Stimulated activated CD8-positive, alpha-beta memory T cell treated with anti-CD3 and anti-CD28 coated beads, Interleukin-4, amount 100 ng/mL, for 4 hours (primary cell): ENCODE results near the gene BOC.

Source experiments
- DNase-seq, 2 donors: peaks; one replicate each; pipeline ENCODE4 v3.0.0-alpha.2; 2020; ENCODE audit warnings: low read depth in 2 of 2, low spot score in 1 of 2

Gene BOC

DNA sequence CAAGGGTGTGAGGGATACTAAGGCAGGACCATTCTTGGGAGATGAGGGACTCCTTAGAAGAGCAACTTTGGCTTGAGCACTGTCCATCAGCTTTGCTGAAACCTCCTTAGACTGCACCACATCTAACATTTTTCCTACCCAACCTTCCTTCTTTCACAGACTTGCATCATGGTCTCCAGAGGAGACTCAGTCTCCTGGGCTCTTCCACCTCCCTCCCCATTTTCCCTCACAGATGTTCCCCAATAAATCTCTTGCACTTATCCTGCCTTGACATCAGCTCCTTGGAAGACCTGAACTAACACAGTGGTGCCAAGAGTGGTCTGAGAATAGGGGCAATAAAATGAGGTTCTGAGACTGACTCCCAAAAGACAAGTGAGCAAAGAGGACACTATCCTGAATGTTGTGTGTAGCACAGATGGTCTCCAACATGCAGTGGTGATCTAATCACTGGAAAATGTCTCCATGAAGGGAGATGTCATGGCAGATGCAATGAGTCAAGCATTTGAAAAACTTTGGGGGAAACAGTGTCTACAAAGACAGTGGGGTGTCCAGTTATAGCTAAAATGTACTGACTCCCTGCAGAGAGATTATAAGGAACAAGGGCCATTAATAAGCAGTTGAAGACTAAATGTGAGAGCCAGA is 26.0 kb upstream of the BOC start:
- no peak for DNase-seq

DNA sequence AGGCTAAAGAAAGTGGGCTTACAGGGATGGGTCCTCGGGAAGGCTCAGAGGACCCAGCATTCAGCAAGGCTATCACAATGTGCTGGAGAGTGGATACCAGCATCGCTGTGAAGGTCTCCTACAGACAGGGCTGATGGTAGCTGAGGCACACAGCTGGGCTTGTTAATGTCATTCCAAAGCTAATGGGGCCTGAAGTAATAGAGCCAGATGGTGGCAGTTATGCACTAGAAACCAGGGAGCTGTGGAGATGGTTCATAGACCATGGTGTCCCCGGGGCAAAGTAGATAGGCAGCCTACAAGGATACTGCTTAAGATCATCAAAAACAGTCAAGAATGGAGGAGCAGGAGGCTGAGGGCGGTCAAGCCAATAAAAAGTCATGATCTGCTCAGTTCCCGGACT is 24.8 kb upstream of the BOC start:
- DNase-seq: no peak

DNA sequence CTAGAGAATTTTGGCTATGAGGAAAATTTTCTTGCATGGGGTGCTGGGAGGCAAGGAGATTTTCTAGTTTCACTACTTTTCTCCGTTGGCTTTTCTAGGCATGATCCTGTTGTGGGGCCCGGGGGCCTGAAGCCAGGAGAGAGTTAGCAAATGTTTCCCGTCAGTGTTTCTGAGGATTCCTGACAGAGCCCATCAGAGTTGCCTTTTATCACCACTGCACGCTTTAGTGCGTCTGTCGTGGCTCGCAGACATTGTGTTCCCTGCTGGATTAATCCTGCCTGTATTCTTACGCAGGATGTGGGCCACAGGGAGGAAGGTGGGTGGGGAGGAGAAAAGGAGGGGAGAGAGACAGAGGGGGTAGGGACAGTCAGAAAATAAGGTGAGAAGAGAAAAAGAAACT is 18.1 kb upstream of the BOC start:
- DNase-seq: no peak

DNA sequence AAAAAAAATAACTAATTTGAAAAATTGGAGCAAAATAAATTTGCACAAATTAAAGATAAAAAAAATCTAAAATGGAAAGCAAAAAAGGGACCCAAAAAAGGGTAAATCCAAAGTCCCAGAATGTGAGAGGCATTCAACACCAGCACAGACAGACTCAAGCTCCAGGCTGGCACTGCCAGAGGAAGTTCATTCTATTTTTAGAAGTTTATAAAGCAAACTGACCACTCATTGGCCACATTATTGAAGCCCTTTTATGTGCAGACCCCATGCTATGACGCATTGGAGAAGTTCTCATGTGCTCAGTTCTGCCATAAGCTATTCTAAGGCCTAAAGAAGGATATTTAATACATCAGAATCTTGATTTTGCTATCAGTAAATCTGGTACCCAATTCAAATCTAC is 17.6 kb upstream of the BOC start:
- DNase-seq: no peak

DNA sequence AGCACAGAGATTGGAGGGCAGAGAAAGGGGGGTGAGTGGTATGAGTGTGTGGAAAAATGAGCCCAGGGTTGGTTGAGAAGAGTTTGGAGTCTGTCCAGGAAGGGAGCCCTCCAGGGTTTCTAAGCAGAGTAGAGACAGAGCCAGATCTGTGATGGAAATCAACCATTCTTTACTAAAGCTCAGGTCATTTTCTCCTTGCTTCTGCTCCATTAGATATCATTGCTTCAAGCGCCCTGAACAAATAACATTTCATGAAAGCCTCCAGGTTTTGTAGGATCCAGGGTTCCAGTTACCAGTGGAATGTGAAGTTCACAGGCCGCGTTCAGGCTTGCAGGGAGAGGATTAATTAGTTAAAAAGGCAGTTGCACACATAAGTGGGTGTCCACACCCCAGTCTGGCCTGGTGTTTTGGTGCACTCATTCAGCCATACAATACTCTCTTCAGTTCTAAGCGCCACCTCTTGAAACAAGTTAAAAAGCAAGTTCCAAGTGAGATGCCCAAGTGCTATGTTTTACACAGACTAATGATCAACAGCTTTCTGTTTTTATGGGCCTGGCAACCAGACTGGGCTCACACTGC is 16.4 kb upstream of the BOC start:
- DNase-seq: no peak

DNA sequence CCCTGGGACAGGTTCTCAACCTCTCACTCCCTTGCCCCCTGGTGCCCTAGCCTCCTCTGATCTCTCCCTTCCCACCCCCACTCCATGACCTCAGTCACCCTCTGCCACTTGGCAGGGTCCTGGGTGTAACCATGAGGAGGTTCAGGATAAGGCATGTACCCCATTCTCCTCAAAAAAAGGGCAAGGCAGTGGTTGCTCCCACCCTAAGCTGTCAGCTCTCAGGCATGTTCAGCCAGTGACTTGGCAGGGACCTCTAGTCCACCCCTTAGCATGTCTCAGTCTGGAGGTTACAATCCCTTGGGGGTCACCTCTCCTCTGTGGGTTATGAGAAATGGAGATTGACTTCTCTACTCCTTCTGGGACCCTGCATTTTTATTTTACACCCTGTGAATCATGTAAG is 11.0 kb upstream of the BOC start:
- no peak for DNase-seq

DNA sequence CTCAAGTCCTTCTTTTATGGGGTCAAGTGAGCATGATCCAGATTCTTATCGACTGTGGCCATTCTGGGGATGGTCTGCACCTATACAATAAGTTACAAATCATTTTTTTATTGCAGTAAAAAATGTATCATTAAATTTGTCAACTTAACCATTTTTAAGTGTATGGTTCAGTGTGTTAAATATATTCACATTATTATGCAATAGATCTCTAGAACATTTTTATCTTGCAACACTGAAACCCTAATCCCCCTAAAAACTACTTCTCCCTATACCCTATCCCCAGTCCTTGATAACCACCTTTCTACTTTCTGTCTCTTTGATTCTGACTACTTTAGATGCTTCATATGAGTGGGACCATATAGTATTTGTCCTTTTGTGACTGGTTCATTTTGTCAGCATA is 10.4 kb upstream of the BOC start:
- no peak for DNase-seq

DNA sequence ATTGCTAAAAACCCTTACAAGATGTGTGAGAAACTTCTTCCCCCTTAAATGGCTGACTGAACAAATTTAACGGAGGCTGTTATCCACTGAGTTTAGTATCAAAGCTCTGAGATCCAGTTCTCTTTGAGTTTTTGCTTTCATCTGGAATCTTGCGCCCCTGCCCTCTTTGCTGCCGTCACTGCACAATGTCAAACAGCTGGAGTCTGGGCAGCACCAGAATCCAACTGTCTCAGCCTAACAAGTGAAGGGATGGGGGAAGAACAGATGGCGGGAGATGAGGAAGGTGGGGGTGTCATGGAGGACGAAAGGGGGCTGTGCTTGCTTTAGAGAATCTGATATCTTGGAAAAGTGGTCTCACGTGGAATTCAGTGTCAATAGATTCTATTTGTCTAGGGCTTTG is 7.0 kb upstream of the BOC start:
- DNase-seq: no peak

DNA sequence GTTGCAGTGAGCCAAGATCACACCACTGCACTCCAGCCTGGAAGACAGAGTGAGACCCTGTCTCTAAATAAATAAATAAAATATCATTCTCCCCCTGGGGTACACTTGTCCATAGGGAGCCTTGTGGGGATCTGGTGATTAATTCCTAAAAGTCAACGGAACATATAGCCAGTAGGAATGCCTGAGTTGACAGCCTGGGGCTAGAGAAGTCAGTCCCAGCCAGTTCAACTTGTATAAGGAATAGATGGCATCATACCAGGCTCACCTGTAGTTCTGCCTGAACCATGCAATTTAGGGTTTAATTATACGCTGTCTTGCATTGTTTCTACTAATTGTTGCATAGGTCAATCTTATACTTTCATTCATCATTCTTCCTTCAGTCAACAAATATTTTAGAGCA is 5.9 kb upstream of the BOC start:
- no peak for DNase-seq

DNA sequence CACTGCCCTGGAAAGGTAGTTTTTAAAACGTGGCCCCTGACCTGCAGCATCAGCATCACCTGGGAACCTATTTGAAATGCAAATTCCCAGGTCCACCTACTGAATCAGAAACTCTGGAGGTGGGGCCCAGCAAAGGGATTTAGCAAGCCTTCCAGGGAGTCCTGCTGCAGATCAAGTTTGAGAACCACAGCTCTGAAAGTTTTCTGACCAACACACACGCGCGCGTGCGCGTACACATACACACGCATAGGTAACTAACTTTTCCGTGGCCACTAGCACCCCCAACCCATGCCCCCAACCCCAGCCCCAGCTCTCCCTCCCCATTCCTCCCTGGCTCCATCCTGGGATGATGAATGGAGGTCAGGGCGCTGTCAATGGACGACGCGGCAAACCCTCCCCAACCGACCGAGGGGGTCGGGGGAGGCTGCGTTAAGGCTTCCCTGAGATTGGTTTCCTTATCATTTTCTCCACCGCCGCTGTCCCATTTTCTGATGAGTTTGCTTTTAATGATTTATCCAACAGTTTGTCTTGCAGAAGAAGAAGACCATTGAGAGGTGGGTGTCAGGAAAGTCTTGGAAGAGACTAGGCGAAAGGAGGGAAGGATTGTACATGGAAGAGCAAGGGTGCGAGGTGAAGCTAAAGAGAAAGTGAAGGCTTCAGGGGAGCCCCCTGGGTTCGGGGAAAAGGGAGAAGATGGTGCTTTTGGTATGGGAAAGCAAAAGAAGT is 590 bp upstream of the BOC start:
- no peak for DNase-seq

DNA sequence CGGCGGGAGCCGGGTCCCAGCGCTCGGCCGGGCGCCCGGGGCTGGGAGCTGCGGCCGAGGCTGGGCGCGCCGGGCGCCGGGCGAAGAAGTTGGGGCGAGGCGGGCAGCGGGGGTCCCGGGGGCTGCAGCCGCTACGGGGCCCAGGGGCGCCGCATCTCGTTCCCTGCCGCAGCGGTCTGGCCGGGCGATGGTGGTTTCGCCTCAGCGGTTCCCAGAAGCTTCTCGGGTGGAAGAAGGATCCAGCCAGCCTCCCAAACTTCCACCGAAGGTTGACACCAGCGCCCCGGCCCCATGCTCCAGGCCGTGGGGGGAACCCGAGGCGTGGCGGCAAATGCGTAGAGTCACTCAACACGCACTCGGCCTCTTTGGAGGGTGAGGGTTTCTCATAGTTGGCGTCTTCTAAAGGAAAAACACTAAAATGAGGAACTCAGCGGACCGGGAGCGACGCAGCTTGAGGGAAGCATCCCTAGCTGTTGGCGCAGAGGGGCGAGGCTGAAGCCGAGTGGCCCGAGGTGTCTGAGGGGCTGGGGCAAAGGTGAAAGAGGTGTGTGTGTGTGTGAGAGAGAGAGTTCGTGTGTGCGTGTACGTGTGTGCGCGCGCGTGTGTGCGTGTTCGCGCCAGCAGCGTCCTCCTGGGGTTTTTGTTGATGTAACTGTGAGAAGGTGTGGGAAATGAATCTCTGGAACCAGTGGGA is 940 bp downstream of the BOC start:
- DNase-seq: no peak

DNA sequence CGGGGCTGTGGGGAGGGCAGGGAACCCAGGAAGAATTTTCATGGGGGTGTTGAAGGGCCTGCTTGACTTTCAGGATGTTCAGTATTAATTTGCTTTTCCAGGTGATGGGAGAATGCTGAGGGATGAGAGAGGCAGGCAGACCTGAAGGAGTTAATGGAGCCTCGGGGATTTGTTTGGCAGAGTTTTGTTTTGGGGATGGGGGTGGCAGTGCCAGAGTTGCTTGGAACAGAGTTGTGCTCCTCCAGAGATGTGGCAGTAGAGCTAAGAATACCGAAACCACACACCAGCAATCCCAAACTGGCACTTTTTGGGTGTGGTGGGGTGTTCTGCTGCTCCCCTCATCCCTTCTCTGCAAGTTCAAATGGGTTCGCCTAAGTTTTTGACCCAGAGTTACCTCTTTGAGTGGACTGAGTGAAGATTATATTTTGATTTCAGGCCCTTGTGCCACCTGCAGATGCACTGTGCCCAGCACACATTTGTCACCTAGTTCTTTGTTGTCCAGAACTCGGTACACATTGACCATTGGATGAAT is 1.6 kb downstream of the BOC start:
- DNase-seq: no peak

DNA sequence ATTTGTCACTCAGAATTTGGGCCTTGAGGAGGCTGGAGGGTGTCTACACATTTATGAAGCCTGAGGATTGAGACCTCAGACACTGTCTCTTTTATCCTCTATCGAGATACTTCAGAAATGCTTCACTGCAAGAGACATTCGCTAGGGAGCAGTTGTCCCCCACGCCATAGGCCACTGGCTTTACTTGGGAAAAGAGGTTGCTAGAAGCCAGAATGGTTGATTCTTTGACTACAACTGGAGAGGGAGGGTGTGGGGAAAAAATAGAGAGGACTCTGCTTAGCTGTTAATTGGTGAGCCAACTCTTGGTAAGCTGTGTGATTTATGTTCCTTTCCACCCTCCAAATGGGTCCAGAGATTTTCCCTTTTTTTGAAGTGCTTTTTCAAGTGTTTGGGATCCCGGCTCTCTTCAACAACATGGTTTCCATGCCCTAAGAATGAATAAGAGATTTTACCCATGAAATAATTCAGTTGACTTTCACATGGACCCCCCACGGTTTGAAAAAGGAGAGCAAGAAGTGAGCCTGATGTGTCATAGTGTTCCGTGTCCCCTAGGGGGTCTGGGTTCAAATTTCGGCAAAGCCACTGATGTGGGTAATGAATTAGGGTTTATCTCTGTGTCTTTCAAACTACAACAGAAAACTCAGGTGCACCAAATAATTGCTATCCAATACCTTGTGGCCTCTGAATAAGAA is 2.7 kb downstream of the BOC start:
- no peak for DNase-seq

DNA sequence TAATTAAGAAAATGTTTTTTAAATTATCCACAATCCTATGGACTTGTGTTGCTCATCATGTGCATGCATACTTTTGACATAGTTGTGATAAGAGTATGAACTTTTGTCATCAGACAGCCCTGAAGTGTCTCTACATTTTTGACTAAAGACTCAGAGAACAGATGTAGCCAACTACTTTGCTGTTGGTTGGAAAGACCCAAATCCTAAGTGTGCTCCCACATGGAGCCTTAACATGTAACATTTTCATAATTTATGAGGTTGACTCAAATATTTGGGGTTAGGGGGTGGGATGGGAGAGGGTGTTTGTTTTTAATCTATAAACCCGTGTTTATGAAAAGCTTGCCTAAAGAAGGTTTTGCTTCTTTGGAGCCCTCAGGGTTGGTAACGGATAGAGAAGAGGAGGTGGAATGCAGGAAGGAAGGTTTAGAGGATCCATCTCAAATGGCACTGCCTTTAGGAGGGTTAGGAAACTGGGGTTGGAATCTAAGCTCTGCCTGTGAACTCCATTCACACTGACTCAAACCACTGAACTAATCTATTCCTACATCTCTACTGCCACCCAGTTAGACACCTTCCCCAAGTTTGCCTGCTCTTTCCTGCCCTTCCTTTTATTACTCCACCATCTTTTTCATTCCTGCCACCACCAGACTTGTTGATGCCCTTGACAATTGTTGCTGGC is 3.7 kb downstream of the BOC start:
- DNase-seq: no peak

DNA sequence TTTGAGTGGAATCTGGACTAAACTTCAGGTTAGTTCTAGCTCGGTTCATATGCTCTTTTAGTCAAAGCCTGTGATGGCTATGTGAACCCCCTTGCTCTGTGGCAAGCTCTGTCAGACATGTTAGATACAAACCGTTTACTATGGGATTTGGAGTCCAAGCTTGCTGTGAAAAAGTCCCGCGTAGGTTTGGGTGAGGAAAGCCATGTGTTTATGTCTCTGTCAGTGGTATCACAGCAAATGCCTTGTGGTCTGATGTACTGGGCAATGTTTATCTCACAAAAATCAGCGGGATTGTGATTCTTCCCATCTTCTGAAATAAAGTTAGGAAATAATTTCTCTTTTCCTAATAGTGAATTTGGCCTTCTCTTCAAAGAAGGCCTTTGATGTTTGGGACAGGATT is 5.0 kb downstream of the BOC start:
- DNase-seq: no peak

DNA sequence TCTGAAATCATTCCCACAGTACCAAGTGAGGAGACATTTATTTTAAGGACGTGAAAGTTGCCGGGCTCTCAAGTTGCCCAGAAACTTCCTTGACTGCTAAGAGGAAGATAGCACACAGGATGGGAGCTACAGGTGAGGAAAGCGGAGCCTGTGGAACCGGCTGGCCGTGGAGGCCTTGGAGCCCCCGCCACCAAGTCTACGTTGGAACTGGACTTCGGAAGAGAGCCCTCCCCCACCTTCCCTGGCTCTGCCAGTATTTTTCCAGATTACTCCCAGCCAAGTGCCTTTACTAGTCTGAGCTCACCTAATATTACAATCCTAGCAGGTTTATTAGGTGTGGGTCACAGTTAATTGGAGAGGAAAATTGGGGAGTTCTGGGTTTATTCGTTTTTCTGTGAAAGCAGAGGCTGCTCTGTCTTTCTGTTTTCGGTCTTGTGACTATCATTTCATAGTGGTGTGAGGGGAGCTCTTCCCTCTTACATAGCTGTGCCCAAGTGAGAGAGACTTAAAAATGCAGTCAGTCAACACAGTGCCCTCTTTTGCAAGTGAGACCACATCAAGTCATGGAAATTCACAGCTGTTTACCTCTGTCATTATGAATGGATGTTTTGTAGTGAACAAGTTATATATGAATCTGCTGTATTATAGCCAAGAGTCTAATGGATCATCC is 6.8 kb downstream of the BOC start:
- DNase-seq: no peak

DNA sequence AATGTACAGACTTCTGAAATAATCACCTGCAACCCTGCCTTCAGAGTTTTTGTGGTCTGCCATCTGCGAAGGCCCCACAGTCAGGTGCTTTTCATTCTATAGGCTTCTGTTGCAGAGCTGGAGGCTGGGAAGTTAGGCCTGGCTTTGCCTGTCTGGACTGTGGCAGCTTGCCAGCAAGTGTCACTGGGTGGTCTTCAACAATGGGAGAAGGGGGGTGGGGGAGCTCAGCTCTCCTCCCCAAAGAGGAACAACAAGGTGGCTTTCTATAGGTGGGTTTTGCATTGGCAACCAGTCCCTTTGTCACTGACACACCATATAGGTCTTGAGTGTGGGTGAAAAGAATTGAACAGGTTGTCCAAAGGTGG is 7.3 kb downstream of the BOC start:
- DNase-seq: no peak

DNA sequence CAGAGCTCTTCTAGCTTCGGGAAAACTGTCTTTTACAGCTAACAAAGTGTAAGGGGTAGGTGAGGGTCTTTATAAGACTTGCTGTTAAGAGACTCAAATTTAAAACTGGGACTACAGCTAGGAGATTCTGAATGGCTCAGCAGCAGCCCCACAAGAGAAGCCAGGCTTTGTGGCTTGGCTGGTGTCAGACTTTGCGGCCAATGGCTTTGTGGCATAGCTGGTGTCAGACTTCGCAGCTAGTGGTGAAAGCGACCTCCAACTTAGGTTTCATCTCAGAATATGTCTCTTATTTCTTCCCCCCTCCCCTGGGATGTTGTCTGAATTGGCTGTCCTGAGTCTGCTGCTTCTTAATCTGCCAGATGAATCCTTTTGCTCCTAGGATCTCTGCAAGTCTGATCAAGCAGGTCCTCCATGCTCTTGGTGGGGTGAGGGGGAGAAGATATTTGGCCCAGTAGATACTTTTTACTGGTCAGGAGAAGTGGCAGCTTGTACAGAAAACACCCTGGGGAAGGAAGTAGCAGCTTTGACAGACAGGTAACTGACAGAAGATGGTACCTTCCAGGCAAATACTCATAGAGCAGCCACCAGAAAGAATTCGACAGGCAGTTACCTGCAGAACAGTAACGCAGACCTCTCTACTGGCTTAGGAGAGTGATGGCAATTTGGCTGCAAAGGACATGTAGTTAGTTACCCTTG is 8.4 kb downstream of the BOC start:
- DNase-seq: no peak

DNA sequence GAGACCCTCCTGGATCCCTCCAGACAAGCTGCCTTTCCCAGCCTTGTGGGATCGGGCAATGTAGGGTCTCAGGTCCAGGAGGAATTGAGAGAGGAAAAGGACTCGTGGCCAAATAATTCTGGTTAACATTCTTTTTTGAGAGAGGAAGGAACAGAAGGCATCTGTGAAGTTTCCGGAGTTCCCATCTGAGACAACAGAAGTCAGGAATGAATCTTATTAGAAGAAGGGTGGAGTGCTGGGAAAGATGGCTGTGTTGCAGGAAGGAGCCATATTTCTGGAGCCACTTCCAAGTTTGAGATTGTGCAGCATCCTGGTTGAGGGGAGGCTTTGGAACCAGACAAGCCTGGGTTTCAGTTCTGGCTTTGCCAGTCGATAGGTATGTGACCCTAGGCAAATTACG is 9.4 kb downstream of the BOC start:
- DNase-seq: no peak

DNA sequence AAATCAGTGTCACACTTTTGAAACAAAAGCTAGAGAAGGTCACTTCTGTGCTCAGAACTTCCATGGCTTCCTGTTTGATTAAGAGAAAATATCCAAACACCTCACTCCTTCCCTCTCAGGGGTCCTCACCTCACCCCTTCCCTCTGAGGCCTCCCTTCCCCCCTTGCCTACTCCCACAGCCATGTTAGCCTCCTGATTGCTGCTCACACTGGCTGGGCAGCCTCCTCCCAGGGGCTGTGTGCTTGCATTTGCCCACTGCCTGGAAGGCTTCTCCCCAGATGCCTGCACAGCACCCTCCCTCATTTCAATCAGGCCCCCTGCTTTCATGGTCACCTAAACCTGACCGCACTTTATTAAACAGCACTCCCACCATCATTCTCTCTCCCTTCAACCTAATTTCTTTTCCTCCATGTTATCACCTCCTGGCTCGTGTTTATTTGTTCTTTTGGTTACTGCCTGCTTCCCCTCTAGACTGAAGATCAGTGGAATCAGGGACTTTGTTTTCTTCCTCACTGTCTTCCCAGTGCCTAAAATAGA is 10.4 kb downstream of the BOC start:
- DNase-seq: no peak
